Measurements from ENCODE around the gene CDC14B.

The CDC14B gene

GRCh38 chr9:96618209-96619123 lies 1.2 kb downstream of the CDC14B start:
- H3K79me2 ChIP-seq (ENCODE audit: control insufficient read depth, low read length), result no peaks in the 10 kb centered on the region
- H3K9me2 ChIP-seq (replicated peaks; ENCODE audit: control insufficient read depth, low read length), result no peaks in the 10 kb centered on the region
- peaks cover 10% of the 10 kb centered on the region; the same call in 1 of the 2 replicates for H3K27me3 ChIP-seq (ENCODE audit: control insufficient read depth, low read length)
- H4K20me1 ChIP-seq (ENCODE audit: control insufficient read depth, insufficient read depth, low read depth, low read length), result no peaks in the 10 kb centered on the region
- no peak overlapping the region for H3K4me2 ChIP-seq (ENCODE audit: low read length)
- H3K27ac ChIP-seq (ENCODE audit: low read depth, low read length), result no peak overlapping the region
- H3K4me3 ChIP-seq (ENCODE audit: low read length), result no peak overlapping the region
- no peaks in the 10 kb centered on the region for H3K36me3 ChIP-seq (ENCODE audit: control insufficient read depth, low read length)
- H3K9me3 ChIP-seq (ENCODE audit: control insufficient read depth, insufficient read depth, low read length), result no peaks in the 10 kb centered on the region
- no peaks in the 10 kb centered on the region for H3K4me1 ChIP-seq (ENCODE audit: control insufficient read depth, low read length)
- no peaks in the 10 kb centered on the region for H3F3A ChIP-seq (ENCODE audit: control insufficient read depth, insufficient read depth)
- no peak for TF ChIP-seq CTCF (IDR thresholded peaks at IDR 0.05; ENCODE audit: low read depth, low read length, poor library complexity, severe bottlenecking)
- no peak for TF ChIP-seq EZH2phosphoT487 (IDR thresholded peaks at IDR 0.05; ENCODE audit: borderline replicate concordance, low read length)

GRCh38 chr9:96617439-96618185 lies 2.0 kb downstream of the CDC14B start:
- H3K4me1 ChIP-seq (ENCODE audit: control insufficient read depth, low read length), result no peaks in the 10 kb centered on the region
- no peak overlapping the region for H3K27ac ChIP-seq (ENCODE audit: low read depth, low read length)
- no peaks in the 10 kb centered on the region for H3K9me2 ChIP-seq (replicated peaks; ENCODE audit: control insufficient read depth, low read length)
- H3K79me2 ChIP-seq (ENCODE audit: control insufficient read depth, low read length), result no peaks in the 10 kb centered on the region
- TF ChIP-seq CTCF (IDR thresholded peaks at IDR 0.05; ENCODE audit: low read depth, low read length, poor library complexity, severe bottlenecking) (no peak), EZH2phosphoT487 (IDR thresholded peaks at IDR 0.05; ENCODE audit: borderline replicate concordance, low read length) (no peak)
- H3K9me3 ChIP-seq (ENCODE audit: control insufficient read depth, insufficient read depth, low read length), result no peaks in the 10 kb centered on the region
- no peaks in the 10 kb centered on the region for H4K20me1 ChIP-seq (ENCODE audit: control insufficient read depth, insufficient read depth, low read depth, low read length)
- no peak overlapping the region for H3K4me2 ChIP-seq (ENCODE audit: low read length)
- no peaks in the 10 kb centered on the region for H3F3A ChIP-seq (ENCODE audit: control insufficient read depth, insufficient read depth)
- H3K4me3 ChIP-seq (ENCODE audit: low read length), result no peak overlapping the region
- H3K36me3 ChIP-seq (ENCODE audit: control insufficient read depth, low read length), result no peaks in the 10 kb centered on the region
- peaks cover 18% of the 10 kb centered on the region; the same call in 1 of the 2 replicates for H3K27me3 ChIP-seq (ENCODE audit: control insufficient read depth, low read length)

- H3K79me2 ChIP-seq (ENCODE audit: control insufficient read depth, low read length), result no peaks in the 10 kb centered on the region
Observed at GRCh38 chr9:96616817-96617438, 2.7 kb downstream of the CDC14B start.

More at GRCh38 chr9:96616817-96617438, 2.7 kb downstream of the CDC14B start:
- Histone ChIP-seq H3K27ac (ENCODE audit: low read depth, low read length) (no peak overlapping the region), H3K4me1 (ENCODE audit: control insufficient read depth, low read length) (no peaks in the 10 kb centered on the region), H3K4me2 (ENCODE audit: low read length) (no peak overlapping the region), H4K20me1 (ENCODE audit: control insufficient read depth, insufficient read depth, low read depth, low read length) (no peaks in the 10 kb centered on the region), H3K9me2 (replicated peaks; ENCODE audit: control insufficient read depth, low read length) (no peaks in the 10 kb centered on the region), H3K27me3 (ENCODE audit: control insufficient read depth, low read length) (peaks cover 18% of the 10 kb centered on the region; the same call in 1 of the 2 replicates), H3K4me3 (ENCODE audit: low read length) (no peak overlapping the region), H3K36me3 (ENCODE audit: control insufficient read depth, low read length) (no peaks in the 10 kb centered on the region), H3K9me3 (ENCODE audit: control insufficient read depth, insufficient read depth, low read length) (no peaks in the 10 kb centered on the region), H3F3A (ENCODE audit: control insufficient read depth, insufficient read depth) (no peaks in the 10 kb centered on the region)
- TF ChIP-seq CTCF (IDR thresholded peaks at IDR 0.05; ENCODE audit: low read depth, low read length, poor library complexity, severe bottlenecking) (no peak), EZH2phosphoT487 (IDR thresholded peaks at IDR 0.05; ENCODE audit: borderline replicate concordance, low read length) (no peak)
